D721Med (cell line): ENCODE results near the gene URM1.

ENCODE experiments used
- DNase-seq: peaks from one replicate; pipeline ENCODE4 v3.0.0; 2011; ENCODE audit warnings: low spot score; ENCODE audit not compliant: insufficient read length
- FAIRE-seq: peaks from 2 replicates; lab custom pipeline; 2011; peaks lifted over from hg19 to GRCh38; lab: Jason Lieb, UNC
- TF ChIP-seq, protein P1 (sequence below): IDR thresholded peaks from 2 replicates; pipeline ENCODE4 v1.5.1; 2012; ENCODE audit warnings: mild to moderate bottlenecking, control low read depth; ENCODE audit not compliant: insufficient read depth; ENCODE audit errors: missing control alignments

Gene URM1

GRCh38 chr9:128362774-128363173 is 8.4 kb upstream of the URM1 start:
- no peak for DNase-seq
- TF ChIP-seq, protein P1, sequence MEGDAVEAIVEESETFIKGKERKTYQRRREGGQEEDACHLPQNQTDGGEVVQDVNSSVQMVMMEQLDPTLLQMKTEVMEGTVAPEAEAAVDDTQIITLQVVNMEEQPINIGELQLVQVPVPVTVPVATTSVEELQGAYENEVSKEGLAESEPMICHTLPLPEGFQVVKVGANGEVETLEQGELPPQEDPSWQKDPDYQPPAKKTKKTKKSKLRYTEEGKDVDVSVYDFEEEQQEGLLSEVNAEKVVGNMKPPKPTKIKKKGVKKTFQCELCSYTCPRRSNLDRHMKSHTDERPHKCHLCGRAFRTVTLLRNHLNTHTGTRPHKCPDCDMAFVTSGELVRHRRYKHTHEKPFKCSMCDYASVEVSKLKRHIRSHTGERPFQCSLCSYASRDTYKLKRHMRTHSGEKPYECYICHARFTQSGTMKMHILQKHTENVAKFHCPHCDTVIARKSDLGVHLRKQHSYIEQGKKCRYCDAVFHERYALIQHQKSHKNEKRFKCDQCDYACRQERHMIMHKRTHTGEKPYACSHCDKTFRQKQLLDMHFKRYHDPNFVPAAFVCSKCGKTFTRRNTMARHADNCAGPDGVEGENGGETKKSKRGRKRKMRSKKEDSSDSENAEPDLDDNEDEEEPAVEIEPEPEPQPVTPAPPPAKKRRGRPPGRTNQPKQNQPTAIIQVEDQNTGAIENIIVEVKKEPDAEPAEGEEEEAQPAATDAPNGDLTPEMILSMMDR = no peak
- no peak for FAIRE-seq

- FAIRE-seq (no peak), DNase-seq (no peak)
- TF ChIP-seq, protein P1 = no peak
Observed at GRCh38 chr9:128365525-128365924, 5.6 kb upstream of the URM1 start.

DNA sequence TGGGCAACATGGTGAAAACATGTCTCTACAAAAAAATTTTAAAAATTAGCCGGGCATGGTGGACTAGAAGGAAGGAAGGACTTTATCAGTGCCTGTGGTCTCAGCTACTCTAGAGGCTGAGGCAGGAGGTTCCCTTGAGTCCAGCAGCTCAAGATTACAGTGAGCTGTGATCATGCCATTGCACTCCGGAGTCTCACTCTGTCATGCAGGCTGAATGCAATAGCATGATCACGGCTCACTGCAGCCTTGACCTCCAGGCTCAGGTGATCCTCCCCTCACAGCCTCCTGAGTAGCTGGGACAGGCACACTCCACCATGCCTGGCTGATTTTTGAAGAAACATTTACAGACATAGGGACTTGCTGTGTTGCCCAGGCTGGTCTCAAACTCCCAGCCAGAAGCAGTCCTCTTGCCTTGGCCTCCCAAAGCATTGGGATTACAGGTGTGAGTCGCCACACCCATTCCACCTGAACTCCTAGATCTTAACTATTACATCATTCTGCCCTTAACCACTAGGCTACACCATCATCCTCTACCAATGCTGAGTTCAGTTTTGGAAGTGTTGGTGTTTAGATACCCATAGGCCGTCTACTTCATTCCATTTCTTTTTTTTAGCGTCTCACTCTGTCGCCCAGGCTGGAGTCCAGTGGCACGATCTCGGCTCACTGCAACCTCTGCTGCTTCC is 2.0 kb upstream of the URM1 start:
- TF ChIP-seq, protein P1 = no peak
- FAIRE-seq (no peak), DNase-seq (no peak)

DNA sequence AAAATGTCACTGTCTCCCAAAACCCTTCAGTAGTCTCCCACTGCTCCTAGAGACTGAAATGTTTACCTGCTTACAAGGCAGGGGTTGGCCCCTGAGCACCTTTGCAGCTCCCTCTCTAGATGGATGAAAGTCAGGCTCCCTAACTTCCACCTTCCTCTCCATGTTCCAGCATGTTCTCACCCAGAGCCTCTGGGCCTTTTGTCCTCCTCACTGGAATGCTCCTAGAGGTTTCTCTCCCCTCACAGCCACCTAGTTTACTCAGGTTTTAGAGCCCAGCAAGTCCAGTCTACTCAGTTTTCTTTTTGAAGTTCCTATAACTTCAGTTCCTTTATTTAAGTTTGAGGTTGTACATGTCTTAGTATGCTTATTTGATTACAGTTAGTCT is 815 bp upstream of the URM1 start:
- no peak for DNase-seq
- FAIRE-seq = no peak
- TF ChIP-seq, protein P1 = no peak

GRCh38 chr9:128371630-128372117 is 500 bp downstream of the URM1 start:
- DNase-seq (no peak), FAIRE-seq (no peak)
- TF ChIP-seq, protein P1 = no peak

- TF ChIP-seq, protein P1 = no peak
- no peak for DNase-seq
- no peak for FAIRE-seq
Observed at GRCh38 chr9:128372188-128372641, 1.0 kb downstream of the URM1 start.

DNA sequence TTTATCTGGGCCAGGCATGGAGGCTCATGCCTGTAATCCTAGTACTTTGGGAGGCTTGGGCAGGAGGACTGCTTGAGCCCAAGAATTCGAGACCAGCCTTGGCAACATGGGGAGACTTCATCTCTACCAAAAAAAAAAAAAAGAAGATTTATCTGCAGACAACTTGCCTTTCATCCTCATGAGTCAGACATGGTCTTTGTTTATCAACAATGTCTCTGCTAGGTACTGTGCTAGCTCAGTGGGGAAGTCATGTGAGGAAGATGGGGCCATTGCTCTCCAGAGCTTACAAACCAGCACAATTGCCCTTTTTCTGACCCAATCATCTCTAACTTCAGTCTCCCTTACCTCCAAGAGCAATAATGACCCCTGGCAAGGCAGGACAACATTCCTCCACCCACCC is 1.6 kb downstream of the URM1 start:
- FAIRE-seq (no peak), DNase-seq (no peak)
- TF ChIP-seq, protein P1 = no peak
